EH (cell line): ENCODE data around the gene RNASEH2B.

Experiments used
- DNase-seq: peaks from one replicate; pipeline ENCODE4 v3.0.0-alpha.2; 2015; ENCODE audit warnings: low read depth

Gene RNASEH2B

GRCh38 chr13:50909605-50910484 is at the start of gene RNASEH2B:
Gene RNASEH2B (plus strand): TSS chr13:50909791. CDS start chr13:50910077, 286 bp downstream.
- peak; percentile 66 for DNase-seq

GRCh38 chr13:50864492-50864891 is 45.1 kb upstream of the RNASEH2B start:
- no peak for DNase-seq

GRCh38 chr13:50866817-50867636 is 42.6 kb upstream of the RNASEH2B start:
- no peak for DNase-seq

GRCh38 chr13:50867637-50867945 is 42.0 kb upstream of the RNASEH2B start:
- DNase-seq, result no peak

- DNase-seq, result no peak
These were observed 38.2 kb upstream of the RNASEH2B start for GRCh38 chr13:50871405-50871804.

- DNase-seq, result no peak
These were observed 36.1 kb upstream of the RNASEH2B start for GRCh38 chr13:50873467-50873866.

- no peak for DNase-seq
These were observed 35.6 kb upstream of the RNASEH2B start for GRCh38 chr13:50873991-50874390.

- DNase-seq, result no peak
These were observed 26.7 kb upstream of the RNASEH2B start for GRCh38 chr13:50882816-50883435.

GRCh38 chr13:50883728-50884127 is 25.9 kb upstream of the RNASEH2B start:
- DNase-seq, result no peak

GRCh38 chr13:50884265-50884664 is 25.3 kb upstream of the RNASEH2B start:
- no peak for DNase-seq

GRCh38 chr13:50887151-50887550 is 22.4 kb upstream of the RNASEH2B start:
- no peak for DNase-seq

GRCh38 chr13:50888362-50888761 is 21.2 kb upstream of the RNASEH2B start:
- DNase-seq, result no peak

- DNase-seq, result no peak
These were observed 20.3 kb upstream of the RNASEH2B start for GRCh38 chr13:50889317-50889716.

- no peak for DNase-seq
These were observed 18.4 kb upstream of the RNASEH2B start for GRCh38 chr13:50891206-50891605.

- DNase-seq, result no peak
These were observed 17.2 kb upstream of the RNASEH2B start for GRCh38 chr13:50892210-50892944.

GRCh38 chr13:50893211-50893852 is 16.3 kb upstream of the RNASEH2B start:
- DNase-seq, result peak; percentile 33

- no peak for DNase-seq
These were observed 15.6 kb upstream of the RNASEH2B start for GRCh38 chr13:50894012-50894411.

GRCh38 chr13:50894504-50894903 is 15.1 kb upstream of the RNASEH2B start:
- DNase-seq, result no peak

GRCh38 chr13:50898338-50898737 is 11.3 kb upstream of the RNASEH2B start:
- DNase-seq, result no peak

- DNase-seq, result no peak
These were observed 7.9 kb upstream of the RNASEH2B start for GRCh38 chr13:50901701-50902100.

- no peak for DNase-seq
These were observed 4.3 kb upstream of the RNASEH2B start for GRCh38 chr13:50905256-50905655.

GRCh38 chr13:50907781-50908180 is 1.8 kb upstream of the RNASEH2B start:
- no peak for DNase-seq
